HEK293 (cell line): ENCODE measurements around the gene KIAA1755.

Source experiments
- MEIS1 ChIP-seq: sonication (generic); formaldehyde crosslinking; IDR thresholded peaks from 2 replicates; pipeline ENCODE4 v1.8.1; 2022; ENCODE audit warnings: missing genetic modification reagents, mild to moderate bottlenecking, borderline replicate concordance
- SP2 ChIP-seq: fragments of 450-650 bp; formaldehyde crosslinking; IDR thresholded peaks from 2 replicates; pipeline ENCODE4 v1.5.1; 2016; ENCODE audit warnings: missing biosample characterization, missing genetic modification characterization
- ZFHX2 ChIP-seq: fragments of 450-650 bp; formaldehyde crosslinking; conservative IDR thresholded peaks from 2 replicates; pipeline ENCODE4 v1.5.1; 2016; ENCODE audit warnings: missing biosample characterization, missing genetic modification characterization
- ZNF274 ChIP-seq, 2 experiments: fragments of 200-500 bp in 1 of 2; fragments of 450-650 bp in 1 of 2; sonication (Bioruptor generic) in 1 of 2; formaldehyde crosslinking in 1 of 2; IDR thresholded peaks; 2 replicates each; pipeline versions ENCODE4 v1.5.1 to v1.6.1; 2014 to 2016; ENCODE audit warnings: borderline replicate concordance in 1 of 2, inconsistent platforms in 1 of 2, low read length in 1 of 2, missing biosample characterization in 1 of 2, missing genetic modification characterization in 1 of 2
- ZNF48 ChIP-seq: fragments of 450-650 bp; formaldehyde crosslinking; IDR thresholded peaks from 2 replicates; pipeline ENCODE4 v1.5.1; 2016; ENCODE audit warnings: missing biosample characterization, missing genetic modification characterization
- ZNF585B ChIP-seq: fragments of 450-650 bp; formaldehyde crosslinking; IDR thresholded peaks from 2 replicates; pipeline ENCODE4 v1.5.1; 2016; ENCODE audit warnings: missing biosample characterization, missing genetic modification characterization
- ZNF830 ChIP-seq: fragments of 450-650 bp; IDR thresholded peaks from 2 replicates; pipeline ENCODE4 v1.5.0; 2018; ENCODE audit warnings: missing biosample characterization, missing genetic modification characterization, low read depth, mild to moderate bottlenecking, moderate library complexity

DNA sequence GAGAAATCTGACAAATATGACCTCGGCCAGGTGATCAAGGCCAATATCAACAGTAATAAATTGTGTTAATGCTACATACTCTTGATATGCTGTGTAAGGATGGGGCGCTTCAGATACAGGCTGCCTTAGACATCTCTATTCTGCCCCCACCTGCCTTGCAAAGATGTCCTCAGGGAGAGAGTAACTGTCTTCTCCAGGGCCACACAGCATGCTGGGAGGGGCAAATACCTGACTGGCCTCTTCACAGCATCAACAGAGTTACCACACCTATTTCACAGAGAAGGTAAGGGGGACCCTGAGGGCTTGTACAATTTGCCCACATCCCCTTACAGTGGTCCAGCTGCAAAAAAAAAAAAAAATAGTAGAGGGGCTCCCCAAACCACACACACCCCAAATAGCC lies 17.2 kb upstream of the KIAA1755 start:
- TF ChIP-seq ZNF274 (IDR thresholded peaks at IDR 0.05; ENCODE audit: low read length) (no peak), ZNF274 (tag by site-specific recombination; IDR thresholded peaks at IDR 0.05; ENCODE audit: borderline replicate concordance) (no peak), ZNF830 (no peak), ZNF48 (tag by site-specific recombination) (no peak), ZFHX2 (tag by site-specific recombination) (no peak), SP2 (no peak), ZNF585B (tag by site-specific recombination) (no peak), MEIS1 (CRISPR knock-in tag) (no peak)
